ENCODE data around the gene ZSWIM1. TPM values are rescaled to one million over a fixed set of nuclear protein-coding genes. Genes with fewer than 3 reads are reported as not detected.
A peak's percentile ranks its signal among the peaks of the same experiment; 100 is the strongest.

ZSWIM1 gene
- total RNA-seq, 1 donor from 2014 or later, result 17.3 TPM

DNA sequence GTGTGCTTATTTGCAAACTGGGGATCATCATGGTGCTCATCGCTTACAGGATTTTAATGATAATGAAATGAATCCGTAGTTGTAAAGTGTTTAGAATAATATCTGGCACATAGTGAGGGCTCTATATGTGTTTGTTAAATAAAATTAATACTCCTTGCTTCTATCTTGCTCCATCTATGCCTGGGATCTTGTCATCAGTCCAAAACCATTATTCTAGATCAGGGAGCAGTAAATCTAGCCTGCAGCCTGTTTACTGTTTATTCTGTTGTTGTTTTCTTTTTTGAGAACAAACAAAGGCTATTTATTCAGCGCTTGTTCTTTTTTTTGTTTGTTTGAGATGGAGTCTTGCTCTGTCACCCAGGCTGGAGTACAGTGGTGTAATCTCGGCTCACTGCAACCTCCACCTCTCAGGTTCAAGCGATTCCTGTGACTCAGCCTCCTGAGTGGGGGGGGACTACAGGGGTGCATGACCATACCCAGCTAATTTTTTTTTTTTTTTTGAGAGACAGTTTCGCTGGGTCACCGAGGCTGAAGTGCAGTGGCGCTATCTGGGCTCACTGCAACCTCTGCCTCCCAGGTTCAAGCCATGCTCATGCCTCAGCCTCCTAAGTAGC, 32.0 kb upstream of the ZSWIM1 start:
- Mint-ChIP-seq H3K4me1 (ENCODE audit: unreplicated experiment) (no peaks in the 10 kb centered on the region), H3K27ac (no peak overlapping the region), H3K9me3 (no peaks in the 10 kb centered on the region), H3K36me3 (peaks cover 4% of the 10 kb centered on the region), H3K27me3 (no peaks in the 10 kb centered on the region), H3K4me3 (no peak overlapping the region)
- DNase-seq (ENCODE audit: extremely low spot score, unreplicated experiment), result no peak
- TF ChIP-seq, protein P1, sequence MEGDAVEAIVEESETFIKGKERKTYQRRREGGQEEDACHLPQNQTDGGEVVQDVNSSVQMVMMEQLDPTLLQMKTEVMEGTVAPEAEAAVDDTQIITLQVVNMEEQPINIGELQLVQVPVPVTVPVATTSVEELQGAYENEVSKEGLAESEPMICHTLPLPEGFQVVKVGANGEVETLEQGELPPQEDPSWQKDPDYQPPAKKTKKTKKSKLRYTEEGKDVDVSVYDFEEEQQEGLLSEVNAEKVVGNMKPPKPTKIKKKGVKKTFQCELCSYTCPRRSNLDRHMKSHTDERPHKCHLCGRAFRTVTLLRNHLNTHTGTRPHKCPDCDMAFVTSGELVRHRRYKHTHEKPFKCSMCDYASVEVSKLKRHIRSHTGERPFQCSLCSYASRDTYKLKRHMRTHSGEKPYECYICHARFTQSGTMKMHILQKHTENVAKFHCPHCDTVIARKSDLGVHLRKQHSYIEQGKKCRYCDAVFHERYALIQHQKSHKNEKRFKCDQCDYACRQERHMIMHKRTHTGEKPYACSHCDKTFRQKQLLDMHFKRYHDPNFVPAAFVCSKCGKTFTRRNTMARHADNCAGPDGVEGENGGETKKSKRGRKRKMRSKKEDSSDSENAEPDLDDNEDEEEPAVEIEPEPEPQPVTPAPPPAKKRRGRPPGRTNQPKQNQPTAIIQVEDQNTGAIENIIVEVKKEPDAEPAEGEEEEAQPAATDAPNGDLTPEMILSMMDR (conservative IDR thresholded peaks at IDR 0.05), result no peak

DNA sequence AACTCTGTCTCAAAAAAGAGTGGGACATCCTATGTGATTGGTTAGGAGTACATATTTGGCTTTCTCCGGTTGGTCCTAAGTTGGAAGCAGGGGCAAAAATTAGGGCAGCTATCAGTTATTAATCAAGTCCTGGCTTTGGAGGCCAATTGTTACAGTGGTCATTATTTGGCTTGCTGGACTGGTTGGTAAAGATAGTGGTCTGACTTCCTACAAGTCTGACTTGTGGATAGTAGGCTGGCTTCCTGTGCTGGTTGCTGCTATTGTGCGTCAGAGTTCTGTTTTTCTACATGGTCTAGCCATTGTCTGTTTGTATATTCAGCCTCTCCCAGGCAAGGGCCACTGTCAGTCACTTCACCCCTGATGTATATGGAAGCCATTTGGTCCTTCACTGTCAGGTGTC, 30.8 kb upstream of the ZSWIM1 start:
- Mint-ChIP-seq H3K4me1 (ENCODE audit: unreplicated experiment) (no peaks in the 10 kb centered on the region), H3K36me3 (no peaks in the 10 kb centered on the region), H3K9me3 (no peaks in the 10 kb centered on the region), H3K27ac (no peak overlapping the region), H3K4me3 (no peak overlapping the region), H3K27me3 (no peaks in the 10 kb centered on the region)
- TF ChIP-seq, protein P1 (conservative IDR thresholded peaks at IDR 0.05), result no peak
- DNase-seq (ENCODE audit: extremely low spot score, unreplicated experiment), result no peak

DNA sequence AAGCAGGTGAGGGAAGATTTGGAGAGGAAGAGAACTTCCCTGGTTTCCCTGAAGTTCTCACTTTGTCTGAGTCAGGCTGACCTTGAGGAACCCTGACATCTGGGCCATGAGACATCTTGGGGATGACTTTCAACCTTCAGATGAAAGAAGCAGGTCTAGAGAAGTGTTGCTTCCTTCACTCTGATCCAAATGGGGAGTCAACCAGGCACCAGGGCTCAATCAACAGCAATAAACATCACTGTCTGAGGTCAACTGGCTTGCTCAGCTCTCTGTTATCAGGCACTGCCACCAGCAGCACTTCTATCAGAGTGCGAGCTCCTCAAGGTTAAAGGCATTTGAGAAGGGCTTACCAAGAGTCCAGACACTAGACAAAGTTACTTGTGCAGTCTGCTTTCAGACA, 30.1 kb upstream of the ZSWIM1 start:
- Mint-ChIP-seq H3K4me1 (ENCODE audit: unreplicated experiment) (no peaks in the 10 kb centered on the region), H3K4me3 (no peak overlapping the region), H3K36me3 (no peaks in the 10 kb centered on the region)

DNA sequence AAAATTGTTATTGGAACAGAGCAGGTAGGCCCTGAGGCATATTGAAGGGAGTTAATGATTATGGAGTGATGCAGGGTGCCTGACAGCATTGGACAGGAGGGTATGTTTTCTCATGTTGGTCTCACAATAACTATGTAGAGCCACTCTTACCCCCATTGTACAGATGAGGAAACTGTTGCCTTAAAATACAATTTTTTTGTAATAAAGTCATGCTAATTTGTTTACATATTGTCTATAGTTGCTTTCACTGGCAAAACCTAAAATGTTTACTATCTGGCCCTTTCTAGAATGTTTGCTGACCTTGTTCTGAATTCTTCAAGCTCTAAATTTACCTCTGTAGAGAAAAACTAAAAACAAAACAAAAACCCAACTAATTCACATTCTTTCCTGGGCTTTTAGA, 29.5 kb upstream of the ZSWIM1 start:
- Mint-ChIP-seq H3K4me1 (ENCODE audit: unreplicated experiment) (peaks cover 2% of the 10 kb centered on the region), H3K4me3 (no peak overlapping the region), H3K27me3 (no peaks in the 10 kb centered on the region), H3K36me3 (no peaks in the 10 kb centered on the region), H3K9me3 (no peaks in the 10 kb centered on the region), H3K27ac (no peak overlapping the region)
- no peak for DNase-seq (ENCODE audit: extremely low spot score, unreplicated experiment)
- TF ChIP-seq, protein P1 (conservative IDR thresholded peaks at IDR 0.05), result no peak

More for the DNA sequence above, 30.1 kb upstream of the ZSWIM1 start:
- no peaks in the 10 kb centered on the region for H3K9me3 Mint-ChIP-seq
- TF ChIP-seq, protein P1 (conservative IDR thresholded peaks at IDR 0.05), result no peak
- no peaks in the 10 kb centered on the region for H3K27me3 Mint-ChIP-seq
- H3K27ac Mint-ChIP-seq, result no peak overlapping the region
- DNase-seq (ENCODE audit: extremely low spot score, unreplicated experiment), result no peak

DNA sequence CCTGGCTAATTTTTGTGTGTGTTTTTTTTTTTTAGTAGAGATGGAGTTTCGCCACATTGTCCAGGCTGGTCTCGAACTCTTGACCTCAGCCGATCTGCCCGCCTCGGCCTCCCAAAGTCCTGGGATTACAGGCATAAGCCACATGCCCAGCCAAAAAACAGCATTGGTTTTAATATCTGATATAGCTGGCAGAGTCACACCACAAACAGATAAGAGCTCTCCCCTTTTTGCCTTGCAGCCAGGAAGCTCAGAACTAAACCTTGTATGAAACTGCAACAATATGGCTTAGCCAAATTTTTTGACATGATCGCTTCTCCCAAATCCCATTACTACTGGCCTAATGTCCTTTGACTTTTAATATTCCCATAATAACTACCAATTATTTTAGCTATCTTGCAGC, 28.7 kb upstream of the ZSWIM1 start:
- no peak for DNase-seq (ENCODE audit: extremely low spot score, unreplicated experiment)
- H3K4me1 Mint-ChIP-seq (ENCODE audit: unreplicated experiment), result peaks cover 6% of the 10 kb centered on the region
- H3K27ac Mint-ChIP-seq, result no peak overlapping the region
- H3K9me3 Mint-ChIP-seq, result no peaks in the 10 kb centered on the region
- TF ChIP-seq, protein P1 (conservative IDR thresholded peaks at IDR 0.05), result no peak
- no peaks in the 10 kb centered on the region for H3K27me3 Mint-ChIP-seq
- H3K36me3 Mint-ChIP-seq, result no peaks in the 10 kb centered on the region
- H3K4me3 Mint-ChIP-seq, result no peak overlapping the region

DNA sequence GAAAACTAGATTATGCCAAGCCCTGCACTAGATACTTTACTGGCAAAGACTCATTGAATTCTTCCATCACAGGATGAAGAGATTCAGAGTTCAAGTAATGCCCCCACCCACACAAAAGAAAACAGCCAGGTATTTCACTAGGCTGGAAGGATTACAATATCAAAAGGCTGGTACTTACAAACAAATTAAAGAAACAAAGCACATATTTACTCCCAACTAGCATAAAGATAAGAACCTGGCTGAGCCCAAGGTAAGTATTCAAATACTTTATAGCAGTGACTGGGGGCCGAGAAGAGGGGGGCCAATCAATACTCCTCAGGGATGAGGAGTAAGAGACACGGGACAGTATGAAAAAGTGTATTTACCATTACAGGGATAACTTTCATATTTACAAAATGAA, 27.5 kb upstream of the ZSWIM1 start:
- H3K4me3 Mint-ChIP-seq, result peak overlapping the region; percentile 19
- no peaks in the 10 kb centered on the region for H3K9me3 Mint-ChIP-seq
- no peaks in the 10 kb centered on the region for H3K36me3 Mint-ChIP-seq
- peaks cover 15% of the 10 kb centered on the region for H3K4me1 Mint-ChIP-seq (ENCODE audit: unreplicated experiment)
- H3K27ac Mint-ChIP-seq, result no peak overlapping the region
- H3K27me3 Mint-ChIP-seq, result no peaks in the 10 kb centered on the region
- DNase-seq (ENCODE audit: extremely low spot score, unreplicated experiment), result no peak
- TF ChIP-seq, protein P1 (conservative IDR thresholded peaks at IDR 0.05), result no peak
